Thyroid gland (tissue), 4 donors: ENCODE data around the gene GID4.

Source experiments
- POLR2A ChIP-seq, 2 donors: fragments of 450-650 bp; IDR thresholded peaks; one replicate each; pipeline ENCODE4 v1.6.1; 2017; ENCODE audit warnings: antibody characterized with exemption in 2 of 2, mild to moderate bottlenecking in 2 of 2, moderate library complexity in 1 of 2
- TF ChIP-seq, protein P1 (sequence below), 6 experiments: fragments of 200-600 bp in 3 of 6; fragments of 450-650 bp in 3 of 6; sonication (generic) in 3 of 6; IDR thresholded peaks; one replicate each; pipeline ENCODE4 v1.5.1; 2016 to 2019; ENCODE audit warnings: antibody characterized with exemption in 6 of 6, mild to moderate bottlenecking in 2 of 6, inconsistent platforms in 1 of 6, moderate library complexity in 1 of 6

DNA sequence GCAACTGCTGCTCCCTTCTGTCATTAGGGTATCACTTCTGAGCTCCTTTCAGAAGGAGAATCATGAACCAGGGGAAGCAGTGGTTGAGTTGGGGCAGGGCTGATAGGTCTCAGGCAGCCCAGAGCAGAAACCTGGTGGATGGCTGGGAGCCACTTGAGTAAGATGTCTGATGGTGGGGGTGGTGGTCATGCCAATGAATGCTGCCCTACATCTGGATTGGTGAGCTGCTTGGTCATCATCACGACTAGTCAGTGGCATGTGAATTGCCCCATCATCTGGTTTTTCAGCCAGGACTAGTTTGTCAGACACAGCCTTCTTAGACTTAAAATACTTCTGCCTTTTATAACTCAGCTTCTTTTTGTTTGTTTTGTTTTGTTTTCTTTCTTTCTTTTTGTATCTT, 2.6 kb downstream of the GID4 start:
- TF ChIP-seq POLR2A (IDR thresholded peaks at IDR 0.05) = no peak
- TF ChIP-seq, protein P1, sequence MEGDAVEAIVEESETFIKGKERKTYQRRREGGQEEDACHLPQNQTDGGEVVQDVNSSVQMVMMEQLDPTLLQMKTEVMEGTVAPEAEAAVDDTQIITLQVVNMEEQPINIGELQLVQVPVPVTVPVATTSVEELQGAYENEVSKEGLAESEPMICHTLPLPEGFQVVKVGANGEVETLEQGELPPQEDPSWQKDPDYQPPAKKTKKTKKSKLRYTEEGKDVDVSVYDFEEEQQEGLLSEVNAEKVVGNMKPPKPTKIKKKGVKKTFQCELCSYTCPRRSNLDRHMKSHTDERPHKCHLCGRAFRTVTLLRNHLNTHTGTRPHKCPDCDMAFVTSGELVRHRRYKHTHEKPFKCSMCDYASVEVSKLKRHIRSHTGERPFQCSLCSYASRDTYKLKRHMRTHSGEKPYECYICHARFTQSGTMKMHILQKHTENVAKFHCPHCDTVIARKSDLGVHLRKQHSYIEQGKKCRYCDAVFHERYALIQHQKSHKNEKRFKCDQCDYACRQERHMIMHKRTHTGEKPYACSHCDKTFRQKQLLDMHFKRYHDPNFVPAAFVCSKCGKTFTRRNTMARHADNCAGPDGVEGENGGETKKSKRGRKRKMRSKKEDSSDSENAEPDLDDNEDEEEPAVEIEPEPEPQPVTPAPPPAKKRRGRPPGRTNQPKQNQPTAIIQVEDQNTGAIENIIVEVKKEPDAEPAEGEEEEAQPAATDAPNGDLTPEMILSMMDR (IDR thresholded peaks at IDR 0.05) = no peak
